NCI-H146 (cell line): ENCODE data around the gene UBE2E2.
"Not testable (repeated sequence)": the region's sequence is repeated elsewhere in the genome, so short reads cannot be mapped to it uniquely, and the experiment has no call there.

ENCODE experiments used
- DNase-seq: peaks from one replicate; lab custom pipeline; 2025; lab: John Stamatoyannopoulos, UW

The UBE2E2 gene

DNA sequence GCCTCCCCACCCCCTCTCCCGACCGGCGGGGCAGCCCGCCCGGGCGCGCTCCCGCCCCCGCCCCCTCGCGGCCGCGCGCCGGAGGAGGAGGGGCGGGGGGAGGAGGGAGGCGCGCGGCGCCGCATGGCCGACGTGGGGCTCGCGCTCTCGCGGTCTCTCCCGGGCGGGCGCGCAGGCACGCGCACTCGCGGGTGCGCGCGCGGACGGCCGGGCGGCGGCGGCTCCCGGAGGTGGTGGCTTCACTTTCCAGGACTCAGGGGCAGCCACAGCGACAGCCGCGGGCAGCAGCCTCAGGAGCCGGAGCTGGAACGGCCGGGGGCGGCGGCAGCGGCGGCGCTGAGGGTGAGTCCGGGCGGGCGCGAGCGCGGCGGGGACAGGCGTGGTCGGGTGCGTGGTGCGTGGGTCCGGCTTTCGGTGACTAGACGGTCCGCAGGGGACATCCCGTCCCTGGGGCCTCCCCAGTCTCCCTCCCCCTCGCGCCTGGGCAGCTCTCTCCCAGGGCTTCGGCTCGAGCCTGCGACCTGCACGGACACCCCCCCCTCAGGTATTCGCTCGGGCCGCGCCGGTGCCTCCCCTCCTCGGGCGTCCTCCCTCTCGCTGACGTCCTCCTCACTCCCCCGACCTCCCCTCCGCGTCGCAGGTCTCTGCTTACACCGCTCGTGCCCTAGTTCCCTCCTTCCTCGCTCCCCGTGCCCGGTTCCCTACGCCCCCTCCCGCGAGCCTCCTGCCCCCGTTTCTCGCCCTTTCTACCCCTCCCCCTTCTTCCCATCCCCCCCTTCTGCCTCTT is at the start of gene UBE2E2:
UBE2E2 (plus strand) TSS at position 407 of the 787 bp plus-strand sequence.
- DNase-seq: peak; percentile 65

DNA sequence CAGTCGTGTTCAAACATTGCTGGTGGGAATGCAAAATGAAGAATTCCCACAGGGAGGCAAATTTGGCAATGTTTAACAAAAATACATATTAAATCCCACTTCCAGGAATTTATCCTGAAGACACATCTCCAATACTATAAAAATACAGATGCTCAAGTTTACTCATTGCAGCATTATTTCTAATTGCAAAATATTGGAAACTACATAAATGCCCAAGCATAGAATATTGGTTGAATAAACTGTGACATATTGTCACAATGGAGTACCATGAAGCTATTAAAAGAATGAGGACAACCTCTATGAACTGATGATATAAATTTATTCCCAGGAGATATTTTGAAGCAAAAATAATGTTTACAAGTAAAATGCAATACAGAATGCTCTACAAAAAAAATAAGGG is 49.7 kb upstream of the UBE2E2 start:
- no peak for DNase-seq

DNA sequence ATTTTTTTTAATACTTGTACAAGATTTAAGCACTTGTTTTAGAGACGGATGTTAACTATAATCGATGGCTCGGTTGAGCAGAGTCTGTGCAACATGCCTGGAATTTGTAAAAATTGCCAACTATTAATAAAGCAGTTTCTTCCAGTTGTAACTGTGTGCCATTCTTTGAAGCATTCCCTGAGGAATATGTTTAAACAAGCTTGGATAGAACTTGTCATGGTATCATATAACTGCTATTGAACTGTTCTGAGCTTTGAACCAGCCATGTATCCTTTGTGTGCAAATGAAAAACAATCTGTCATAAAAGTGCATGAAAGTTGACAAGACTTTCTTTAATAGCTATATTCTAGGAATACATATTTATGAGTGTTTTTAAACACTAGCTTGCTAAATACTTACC is 45.8 kb upstream of the UBE2E2 start:
- DNase-seq: no peak

DNA sequence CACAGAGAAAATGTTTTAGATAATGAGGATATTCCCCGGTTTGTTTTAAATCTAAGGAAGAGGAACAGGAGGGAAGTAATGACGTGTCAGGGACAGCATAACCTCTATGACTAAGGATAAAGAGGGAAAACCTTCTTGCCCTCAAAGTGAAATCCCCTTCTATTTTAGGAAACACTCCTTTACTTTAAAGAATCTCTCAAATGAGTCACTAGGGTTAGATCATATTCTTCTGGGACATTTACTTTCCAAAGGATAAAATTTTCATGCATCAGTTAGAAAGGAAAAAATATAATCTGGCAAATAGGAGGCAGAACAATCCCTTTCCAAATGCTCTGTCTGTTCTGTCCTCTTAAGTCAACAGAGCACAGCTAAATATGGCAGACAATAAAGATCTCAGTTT is 43.2 kb upstream of the UBE2E2 start:
- DNase-seq: no peak

DNA sequence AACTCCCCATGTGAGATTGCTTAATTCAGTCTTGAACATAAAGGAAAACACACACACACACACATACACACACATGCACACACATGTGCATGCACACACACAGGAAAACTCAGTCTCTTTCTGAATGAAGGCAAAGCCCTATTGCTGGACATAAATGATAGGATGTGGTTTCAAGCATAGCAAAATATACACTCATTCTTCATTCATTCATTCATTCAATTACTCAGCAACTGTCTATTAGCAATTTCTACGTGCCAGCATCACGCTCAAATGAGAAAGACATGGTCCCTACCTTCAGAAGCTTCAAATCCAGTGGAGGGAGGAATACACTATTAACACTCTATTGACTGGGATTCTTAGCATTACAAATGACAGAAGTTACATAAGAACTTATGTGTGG is 41.8 kb upstream of the UBE2E2 start:
- DNase-seq: no peak

DNA sequence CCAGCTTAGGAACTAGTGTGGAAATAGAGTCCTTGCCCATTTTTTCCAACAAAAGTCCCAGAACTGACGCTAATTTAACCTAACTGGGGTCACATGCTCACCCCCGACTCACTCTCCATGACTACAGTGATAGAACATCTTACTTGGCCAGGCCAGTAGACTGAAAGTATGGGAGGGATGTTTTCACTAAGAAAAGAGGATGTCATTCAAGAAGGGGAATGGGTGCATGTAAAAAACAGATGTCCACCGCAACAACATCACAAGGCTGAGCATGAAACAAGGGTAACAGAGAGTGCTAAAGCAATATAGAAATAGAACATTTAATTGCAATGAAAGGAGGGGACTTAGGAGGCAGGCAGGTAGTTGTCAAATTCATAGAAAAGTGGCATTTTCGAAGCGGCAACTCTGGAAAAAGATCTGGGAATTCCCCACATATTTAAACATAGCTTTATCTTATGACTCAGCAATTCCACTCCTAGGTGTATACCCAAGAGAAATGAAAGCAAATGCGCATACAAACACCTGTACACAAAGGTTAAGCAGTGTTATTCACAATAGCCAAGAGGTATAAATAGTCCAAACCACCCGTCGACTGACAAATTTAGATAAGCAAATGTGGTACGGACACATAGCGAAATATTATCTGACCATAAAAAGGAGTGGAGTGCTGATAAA is 41.1 kb upstream of the UBE2E2 start:
- no peak for DNase-seq

DNA sequence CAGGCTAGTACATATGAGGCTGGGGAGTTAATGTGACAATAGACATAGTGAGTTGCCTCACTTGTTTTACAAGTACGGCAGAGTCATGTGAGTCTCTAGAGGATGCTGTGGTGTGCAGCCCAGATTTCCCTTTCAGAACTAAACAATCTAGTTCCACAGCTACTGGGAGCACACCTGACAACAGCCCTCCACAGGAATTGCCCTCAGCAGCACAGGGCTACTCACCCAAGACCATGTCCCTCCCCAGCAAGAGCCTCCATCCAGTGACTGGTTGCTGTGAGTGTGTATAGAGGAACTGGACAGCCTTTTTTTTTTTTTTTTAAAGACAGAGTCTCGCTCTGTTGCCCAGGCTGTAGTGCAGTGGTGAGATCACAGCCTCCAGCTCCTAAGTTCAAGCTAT is 40.2 kb upstream of the UBE2E2 start:
- DNase-seq: no peak

DNA sequence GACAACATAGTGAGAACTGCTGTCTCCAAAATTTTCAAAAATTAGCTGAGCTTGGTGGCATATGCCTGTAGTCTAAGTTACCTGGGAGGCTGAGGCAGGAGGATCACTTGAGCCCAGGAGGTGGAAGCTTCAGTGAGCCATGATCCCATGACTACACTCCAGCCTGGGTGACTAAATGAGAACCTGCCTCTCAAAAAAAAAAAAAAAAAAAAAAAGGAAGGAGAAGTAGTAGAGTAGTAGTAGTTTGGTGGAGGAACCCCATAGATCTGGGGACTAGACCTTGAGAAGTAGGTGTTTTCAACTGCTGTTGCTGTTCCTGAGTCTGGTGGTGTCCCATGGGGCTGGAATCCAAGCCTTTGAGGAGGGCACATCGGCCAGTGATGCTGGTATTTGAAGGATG is 38.4 kb upstream of the UBE2E2 start:
- DNase-seq: no peak

DNA sequence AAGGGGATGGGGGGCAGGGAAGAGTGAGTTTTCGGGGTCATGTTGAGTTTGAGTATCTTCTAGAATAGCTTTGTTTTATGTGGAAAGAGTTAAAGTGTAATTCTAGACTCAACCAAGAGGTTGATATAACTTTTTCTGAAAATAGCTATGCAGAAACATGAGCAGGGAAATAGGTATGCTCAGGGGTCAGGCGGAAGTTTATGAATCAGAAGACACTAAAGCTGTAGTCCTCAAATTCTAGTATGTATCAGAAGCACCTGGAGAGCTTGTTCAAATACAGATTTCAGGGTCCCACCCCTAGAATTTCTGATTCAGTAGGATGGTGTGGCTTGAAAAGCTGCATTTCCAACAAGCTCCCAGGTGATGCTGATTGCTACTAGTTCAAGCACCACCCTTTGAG is 37.6 kb upstream of the UBE2E2 start:
- DNase-seq: no peak

DNA sequence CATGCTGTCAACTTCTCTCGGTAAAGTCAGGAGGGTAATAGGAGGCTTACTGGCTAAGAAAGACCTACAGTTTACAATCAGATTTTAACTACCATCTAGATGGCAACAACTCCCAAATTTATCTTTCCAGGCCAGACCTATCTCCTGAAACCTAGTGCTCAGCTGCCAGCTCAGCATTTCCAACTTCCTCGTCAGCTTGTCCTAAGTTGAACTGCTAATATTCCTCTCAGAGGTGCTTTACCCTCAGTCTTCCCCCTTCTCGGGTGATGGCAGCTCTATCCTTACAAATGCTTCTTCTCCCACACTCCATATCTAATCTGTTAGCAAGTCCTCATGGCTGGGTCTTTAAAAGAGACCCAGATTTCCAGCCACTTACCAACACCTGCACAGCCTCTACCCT is 36.9 kb upstream of the UBE2E2 start:
- no peak for DNase-seq

DNA sequence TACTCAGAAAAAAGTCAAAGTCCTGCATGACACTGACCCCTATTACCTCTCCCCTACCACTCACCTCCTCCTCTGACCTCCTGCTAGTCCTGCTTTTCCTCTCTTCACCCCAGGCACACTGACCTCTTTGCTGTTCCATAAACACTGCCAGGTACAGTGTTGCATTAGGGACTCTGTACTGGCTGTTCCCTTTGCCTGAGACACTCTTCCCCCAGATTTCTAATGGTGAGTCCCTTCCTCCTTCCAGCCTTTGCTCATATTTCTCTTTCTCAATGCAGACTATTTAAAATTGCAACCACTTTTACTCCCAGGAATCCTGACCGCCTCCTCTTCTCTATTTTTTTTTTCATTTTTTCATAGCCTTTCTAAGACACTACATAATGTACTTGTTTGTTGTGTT is 36.3 kb upstream of the UBE2E2 start:
- no peak for DNase-seq

DNA sequence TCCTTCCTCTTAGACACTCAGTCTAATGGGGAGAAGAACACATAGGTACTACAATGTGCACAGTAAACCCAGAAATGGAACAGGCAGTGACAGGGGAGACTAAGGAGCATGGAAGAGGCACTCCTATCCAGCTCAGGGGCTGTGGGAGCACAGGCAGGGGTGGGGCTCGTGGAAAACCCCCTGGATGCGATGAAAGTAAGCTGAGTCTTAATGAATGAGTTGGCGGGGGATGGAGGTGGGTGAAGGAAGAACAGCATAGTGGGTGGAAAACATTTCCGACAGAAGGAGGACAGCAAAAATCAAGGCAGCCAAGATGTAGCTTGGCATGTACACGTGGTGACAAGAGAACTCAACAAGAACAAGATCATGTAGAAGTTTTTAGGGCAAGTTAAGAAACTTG is 33.6 kb upstream of the UBE2E2 start:
- DNase-seq: no peak

DNA sequence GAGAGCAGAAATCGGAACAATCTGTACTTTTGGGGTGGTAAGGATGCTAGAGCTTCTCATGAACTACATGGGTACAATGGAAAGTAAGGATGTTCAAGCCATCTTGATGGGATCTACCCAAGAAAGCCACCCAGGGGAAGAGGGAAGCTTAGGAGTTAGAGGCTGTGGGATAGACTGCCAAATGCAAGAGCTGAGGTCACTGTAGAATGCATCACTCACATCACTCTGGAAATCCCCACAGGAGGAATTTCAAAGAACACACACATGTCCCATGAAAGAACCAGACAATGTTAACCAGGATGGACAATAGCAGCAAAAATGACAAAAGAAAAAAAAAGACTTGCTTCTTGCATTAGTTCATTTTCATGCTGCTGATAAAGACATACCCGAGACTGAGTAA is 32.8 kb upstream of the UBE2E2 start:
- DNase-seq: no peak

DNA sequence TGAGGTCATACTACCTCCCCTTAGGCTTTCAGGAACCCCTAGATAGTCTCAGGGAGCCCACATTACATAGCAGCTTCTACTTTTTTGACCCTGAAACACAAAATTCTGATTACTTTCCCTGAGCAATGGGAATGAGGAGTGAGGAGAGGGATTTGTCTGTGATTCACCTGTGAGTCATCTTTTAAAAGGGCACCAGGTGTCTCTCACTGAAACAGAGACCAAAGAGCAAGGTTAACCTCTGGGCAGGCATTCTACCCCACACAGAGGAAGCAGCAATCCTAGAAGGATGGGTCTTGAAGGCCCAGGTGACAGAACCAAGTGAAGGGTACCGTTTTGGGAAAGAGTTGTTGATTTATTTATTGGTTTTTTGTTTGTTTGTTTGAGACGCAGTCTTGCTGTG is 31.1 kb upstream of the UBE2E2 start:
- no peak for DNase-seq

DNA sequence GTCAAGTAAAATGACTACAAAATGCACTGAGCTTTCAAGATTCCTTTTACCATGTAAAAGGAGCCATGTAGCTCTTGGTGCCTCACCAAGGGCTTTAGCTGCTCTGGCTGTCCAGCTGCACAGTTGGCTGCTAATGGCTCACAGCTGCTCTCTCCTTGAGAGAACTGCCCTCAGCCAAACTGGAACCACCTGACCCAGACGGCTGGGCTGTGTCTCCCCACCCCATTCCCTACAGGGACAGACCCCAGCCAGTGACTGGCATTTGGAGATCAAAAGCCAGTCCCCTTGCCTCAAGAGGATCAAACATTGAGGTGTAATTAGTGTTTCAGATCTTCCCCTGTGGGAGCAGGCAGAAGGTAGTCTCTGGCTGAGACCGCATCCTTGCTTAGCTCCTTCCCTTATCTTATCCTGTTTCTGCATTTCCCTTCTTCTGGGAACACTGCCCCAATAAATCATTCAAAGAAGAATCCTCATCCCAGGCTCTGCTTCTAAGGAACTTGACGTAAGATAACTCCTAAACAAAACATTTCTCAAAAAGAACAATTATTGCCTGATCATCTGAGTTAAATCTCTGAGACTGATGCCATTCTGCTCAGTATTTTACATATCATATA is 28.6 kb upstream of the UBE2E2 start:
- DNase-seq: peak; percentile 29

DNA sequence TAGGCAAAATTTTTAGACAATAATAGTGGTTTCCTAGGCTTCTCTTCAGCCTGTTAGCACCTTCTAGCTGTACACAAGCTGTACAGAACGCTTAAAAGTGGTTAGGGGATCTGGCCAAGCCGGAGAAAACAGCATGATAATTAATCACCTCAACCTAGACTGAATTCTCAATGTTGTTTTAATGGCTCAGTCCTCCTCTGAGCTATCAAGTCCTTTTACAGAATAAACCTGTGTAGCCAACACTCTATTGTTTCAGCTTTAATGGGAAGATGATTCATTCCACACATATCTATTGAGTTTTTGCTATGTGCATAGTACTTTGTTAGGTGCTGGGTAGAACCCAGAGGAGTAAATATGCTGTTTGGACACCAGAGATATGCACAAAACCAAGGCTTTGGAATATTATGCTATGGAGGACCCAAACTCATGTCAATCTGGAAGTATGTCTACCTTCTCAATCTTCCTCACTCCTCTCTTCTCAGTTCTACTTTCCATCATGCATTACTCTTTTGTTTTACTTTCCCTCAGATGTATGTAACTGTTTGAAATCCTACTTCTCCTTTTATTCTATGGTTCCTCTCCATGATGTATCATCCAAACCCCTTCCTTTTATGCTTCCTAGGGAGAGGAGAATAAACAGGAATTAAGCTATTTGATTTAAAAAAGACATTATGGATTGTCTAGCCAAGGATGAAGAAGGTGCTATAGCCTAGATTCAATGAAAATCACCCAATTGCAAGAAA is 27.6 kb upstream of the UBE2E2 start:
- DNase-seq: peak; percentile 9

DNA sequence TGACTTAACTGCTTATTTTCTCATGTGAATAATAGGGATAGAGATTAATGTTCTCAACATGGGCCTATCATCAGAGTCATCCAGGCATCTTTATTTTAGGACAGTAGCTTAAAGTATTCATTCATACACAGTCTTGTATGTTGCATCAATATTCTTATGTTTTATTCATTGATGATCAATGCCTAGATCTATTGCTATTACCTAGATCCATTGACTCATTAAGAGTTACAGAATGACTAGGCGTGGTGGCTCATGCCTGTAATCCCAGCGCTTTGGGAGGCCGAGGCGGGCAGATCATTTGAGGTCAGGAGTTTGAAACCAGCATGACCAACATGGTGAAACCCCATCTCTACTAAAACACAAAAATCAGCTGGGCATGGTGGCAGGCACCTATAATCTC is 26.3 kb upstream of the UBE2E2 start:
- not testable (repeated sequence) for DNase-seq

DNA sequence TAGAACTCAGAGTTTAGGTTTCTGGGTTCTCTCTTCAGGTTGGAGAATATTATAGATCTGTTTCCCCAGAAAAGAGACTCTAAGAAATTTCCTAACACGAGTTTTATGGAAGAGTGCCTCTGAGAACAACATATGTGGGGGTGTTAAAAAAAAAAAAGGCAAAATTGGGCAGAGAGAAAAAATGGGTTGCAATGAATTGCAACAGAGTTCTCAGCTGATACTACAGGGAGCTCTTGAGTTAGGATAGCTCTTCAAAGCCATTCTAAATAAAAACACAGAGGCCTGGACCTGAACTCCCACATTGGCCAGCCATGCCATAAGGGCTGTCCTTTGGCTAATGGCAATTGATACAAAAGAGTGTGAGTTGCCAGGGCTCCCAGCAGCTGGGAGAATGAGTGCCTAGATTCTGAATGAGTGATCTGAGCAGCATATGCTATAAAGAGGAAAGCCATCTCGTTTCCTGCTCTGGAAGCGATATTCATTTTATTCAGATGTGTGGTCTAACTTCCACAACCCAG is 20.1 kb upstream of the UBE2E2 start:
- DNase-seq: no peak

DNA sequence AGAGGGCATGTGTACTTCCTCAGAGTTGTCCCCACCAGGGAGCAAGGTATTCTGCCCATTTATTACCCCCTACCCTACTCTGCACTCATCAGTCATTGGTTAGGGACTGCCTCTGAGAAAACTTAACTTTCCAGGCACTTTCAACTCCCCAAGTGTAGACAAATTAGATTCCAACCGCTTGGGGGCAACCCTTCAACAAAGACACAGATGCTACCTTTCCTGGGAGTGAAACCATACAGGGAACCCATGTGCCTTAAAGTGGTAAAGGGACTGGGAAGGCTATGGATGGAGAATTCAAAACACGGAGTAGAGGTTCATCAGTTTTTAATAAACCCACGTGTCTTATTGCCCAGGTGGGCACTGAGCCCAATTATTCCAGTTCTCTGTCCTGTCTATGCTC is 19.4 kb upstream of the UBE2E2 start:
- peak; percentile 39 for DNase-seq

DNA sequence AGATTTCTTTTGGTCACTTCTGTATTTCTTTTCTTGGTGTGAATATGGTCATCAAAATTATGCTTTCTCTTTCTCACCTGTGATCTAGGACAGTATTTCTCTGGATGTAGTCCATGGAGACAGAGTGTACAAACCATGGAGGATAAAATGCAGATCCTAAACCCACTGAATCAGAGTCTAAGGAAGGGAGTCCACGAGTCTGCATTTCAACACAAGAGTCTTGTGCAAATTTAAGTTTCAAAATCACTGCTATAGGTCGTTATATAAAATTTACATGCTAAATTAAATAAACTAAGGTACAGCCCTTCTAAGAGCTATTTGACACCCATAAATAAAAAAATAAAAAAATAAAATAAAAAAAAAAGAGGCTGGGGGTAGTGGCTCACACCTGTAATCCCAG is 17.3 kb upstream of the UBE2E2 start:
- no peak for DNase-seq

DNA sequence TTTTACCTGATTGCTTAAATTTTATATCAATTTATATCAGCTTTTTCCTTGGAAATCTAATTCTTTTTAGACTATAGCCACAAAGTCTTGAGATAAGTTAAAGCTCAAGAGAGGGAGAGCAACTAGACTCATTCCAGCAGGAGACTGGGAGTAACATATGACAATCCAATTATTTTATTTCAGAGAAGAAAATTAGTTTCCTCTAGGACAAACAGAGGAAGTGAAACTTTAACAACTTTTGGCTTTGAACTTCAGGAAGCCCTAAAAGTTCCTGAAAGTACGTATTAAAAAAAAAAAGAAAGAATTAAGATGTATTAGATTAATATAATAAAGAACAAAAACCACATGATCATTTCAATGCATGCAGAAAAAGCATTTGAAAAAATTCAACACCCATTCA is 13.9 kb upstream of the UBE2E2 start:
- DNase-seq: no peak

DNA sequence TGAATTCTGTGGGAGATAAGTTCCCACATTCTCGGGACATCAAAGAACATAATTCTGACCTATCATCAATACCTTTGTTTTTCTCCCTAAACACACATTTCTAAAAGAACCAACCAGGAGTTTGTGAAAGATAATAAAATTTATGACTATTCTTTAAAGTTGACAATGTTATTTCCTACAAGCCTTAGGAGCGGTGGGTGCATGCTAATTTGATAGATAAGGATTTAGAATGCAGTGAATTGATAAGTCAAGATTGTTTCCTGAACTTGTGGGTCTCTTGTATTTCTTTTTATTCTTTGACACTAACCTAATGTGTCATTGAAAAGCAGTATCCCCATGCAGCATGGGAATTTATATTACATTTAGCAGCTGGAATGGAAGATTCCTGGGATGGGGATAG is 10.3 kb upstream of the UBE2E2 start:
- DNase-seq: no peak
